GM23248 (cell line): ENCODE results near the gene C22orf39. TPM values are rescaled to one million over a fixed set of nuclear protein-coding genes. Genes with fewer than 3 reads are reported as not detected.

Experiments used
- DNase-seq: peaks from one replicate; pipeline ENCODE4 v3.0.0-alpha.2; 2015
- H2AFZ ChIP-seq: fragments of 200-600 bp; sonication (generic); 2 replicates; pipeline ENCODE4 v1.6.1; 2016; ENCODE audit warnings: antibody characterized with exemption
- H3F3A ChIP-seq: fragments of 200-600 bp; sonication (generic); 2 replicates; pipeline ENCODE4 v1.6.1; 2016; ENCODE audit warnings: mild to moderate bottlenecking, antibody characterized with exemption, mixed run types; ENCODE audit not compliant: insufficient read depth
- H3K27ac ChIP-seq: fragments of 200-600 bp; sonication (generic); 2 replicates; pipeline ENCODE4 v1.5.1; 2016; ENCODE audit warnings: mild to moderate bottlenecking
- H3K27me3 ChIP-seq: fragments of 200-600 bp; sonication (generic); replicated peaks from 2 replicates; pipeline ENCODE4 v1.6.1; 2016; ENCODE audit warnings: mild to moderate bottlenecking; ENCODE audit not compliant: insufficient read depth
- H3K36me3 ChIP-seq: fragments of 200-600 bp; sonication (generic); 2 replicates; pipeline ENCODE4 v1.6.1; 2016; ENCODE audit warnings: low read depth, mild to moderate bottlenecking
- H3K4me1 ChIP-seq: fragments of 200-600 bp; sonication (generic); 2 replicates; pipeline ENCODE4 v1.6.1; 2016; ENCODE audit warnings: mild to moderate bottlenecking; ENCODE audit not compliant: insufficient read depth
- H3K4me2 ChIP-seq: fragments of 200-600 bp; sonication (generic); one replicate; pipeline ENCODE4 v1.6.1; 2016; ENCODE audit warnings: mild to moderate bottlenecking; ENCODE audit not compliant: unreplicated experiment
- H3K4me3 ChIP-seq: fragments of 200-600 bp; sonication (generic); 2 replicates; pipeline ENCODE4 v1.5.1; 2016; ENCODE audit warnings: mild to moderate bottlenecking
- H3K79me2 ChIP-seq: fragments of 200-600 bp; sonication (generic); 2 replicates; pipeline ENCODE4 v1.6.1; 2016; ENCODE audit warnings: mild to moderate bottlenecking; ENCODE audit not compliant: insufficient read depth
- H3K9ac ChIP-seq: fragments of 200-600 bp; sonication (generic); 2 replicates; pipeline ENCODE4 v1.6.1; 2016; ENCODE audit warnings: mild to moderate bottlenecking
- H3K9me2 ChIP-seq: fragments of 200-600 bp; sonication (generic); 2 replicates; pipeline ENCODE4 v1.6.1; 2016; ENCODE audit warnings: mixed run types, mild to moderate bottlenecking, moderate library complexity; ENCODE audit not compliant: insufficient read depth
- H3K9me3 ChIP-seq: fragments of 200-600 bp; sonication (generic); one replicate; pipeline ENCODE4 v1.6.1; 2017; ENCODE audit warnings: low read depth
- H4K20me1 ChIP-seq: fragments of 200-600 bp; sonication (generic); 2 replicates; pipeline ENCODE4 v1.6.0; 2016; ENCODE audit not compliant: insufficient read depth
- EZH2 ChIP-seq: fragments of 200-600 bp; sonication (generic); IDR thresholded peaks from 2 replicates; pipeline ENCODE4 v1.6.1; 2018; ENCODE audit warnings: antibody characterized with exemption, mild to moderate bottlenecking; ENCODE audit not compliant: insufficient read depth, poor library complexity, severe bottlenecking
- EZH2phosphoT487 ChIP-seq: fragments of 200-600 bp; sonication (generic); IDR thresholded peaks from 2 replicates; pipeline ENCODE4 v1.6.1; 2018; ENCODE audit warnings: antibody characterized with exemption, moderate library complexity, mild to moderate bottlenecking, low read depth; ENCODE audit not compliant: insufficient read depth
- WGBS, 2 experiments: methylation state at CpG; one replicate each; pipeline ENCODE4 v1.1.6; 2015 to 2017; ENCODE audit warnings: low lambda C conversion rate in 2 of 2, low coverage in 1 of 2; ENCODE audit errors: missing lambda C conversion rate in 2 of 2; 5-methylcytosine and 5-hydroxymethylcytosine counted together
- in situ Hi-C: fragments of 300-500 bp; cut with MboI; formaldehyde crosslinking; loops from 2 replicates; pipeline ENCODE4 v1.15.0; 2020
- polyA plus RNA-seq: library from polyadenylated mRNA; unstranded; fragments of >200 nt; fragmentation: Nextera tagmentation; extraction: Ambion mirVana; gene quantifications from 2 replicates; pipeline ENCODE4 v1.2.1, GENCODE V29; 2016
- total RNA-seq: library from RNA; depleted of rRNA; stranded (reverse); fragments of >200 nt; shearing (Covaris generic); gene quantifications from 2 replicates; pipeline ENCODE4 v1.2.3, GENCODE V29; 2014

Gene C22orf39
- total and polyA plus RNA-seq, 2 experiments from 2014 or later: 15.0 to 22.8 TPM

DNA sequence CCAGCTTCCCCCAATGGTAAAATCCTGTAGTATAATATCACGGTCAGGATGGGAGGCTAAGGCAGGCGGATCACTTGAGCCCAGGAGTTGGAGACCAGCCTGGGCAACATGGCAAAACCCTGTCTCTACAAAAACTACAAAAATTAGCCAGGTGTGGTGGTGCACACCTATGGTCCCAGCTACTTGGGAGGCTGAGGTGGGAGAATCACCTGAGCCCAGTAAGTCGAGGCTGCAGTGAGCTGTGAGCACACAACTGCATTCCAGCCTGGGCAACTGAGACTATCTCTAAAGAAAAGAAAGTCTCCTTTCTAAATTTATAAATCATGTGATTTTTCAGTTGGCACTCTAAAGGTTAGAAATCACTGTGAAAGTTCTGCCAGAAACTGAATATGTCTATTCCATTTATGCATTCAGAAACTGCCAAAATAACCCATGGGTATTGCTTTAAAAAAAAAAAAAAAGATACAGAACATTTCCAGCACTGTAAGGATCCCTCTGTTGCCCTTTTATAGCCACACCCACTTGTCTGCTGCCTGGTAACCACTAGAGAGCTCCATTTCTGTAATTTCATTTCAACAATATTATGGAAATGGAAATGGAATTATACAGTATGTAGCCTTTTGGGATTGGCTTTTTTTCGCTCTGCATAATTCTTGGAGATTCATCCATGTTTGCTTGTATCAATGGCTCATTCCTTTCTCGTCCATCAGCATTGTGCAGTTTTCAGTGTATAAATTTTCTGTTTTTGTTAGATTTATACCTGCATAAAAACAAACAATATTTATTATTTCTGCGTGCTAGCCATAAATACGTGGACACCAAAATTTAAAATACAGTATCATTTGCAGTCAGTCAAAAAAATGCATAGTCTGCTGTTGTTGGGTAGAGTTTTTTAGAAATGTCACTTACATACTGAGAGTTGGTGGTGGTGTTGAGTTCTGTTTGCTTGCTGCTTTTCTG is 41.7 kb upstream of the C22orf39 start:
- Histone ChIP-seq H3K4me3 (no peak overlapping the region), H3K79me2 (no peaks in the 10 kb centered on the region), H3K4me1 (no peaks in the 10 kb centered on the region), H3K9me2 (no peaks in the 10 kb centered on the region), H3K9me3 (no peaks in the 10 kb centered on the region), H3K27ac (no peak overlapping the region), H3K4me2 (no peak overlapping the region), H2AFZ (no peak overlapping the region), H4K20me1 (no peaks in the 10 kb centered on the region), H3K27me3 (no peaks in the 10 kb centered on the region), H3K9ac (no peak overlapping the region), H3F3A (no peaks in the 10 kb centered on the region), H3K36me3 (no peaks in the 10 kb centered on the region)
- TF ChIP-seq EZH2phosphoT487: no peak
- in situ Hi-C loops: no loop called here
- WGBS, 2 experiments: 86 to 88% methylated on average over 7 of the region's 7 CpGs
- peak; percentile 58 for DNase-seq

DNA sequence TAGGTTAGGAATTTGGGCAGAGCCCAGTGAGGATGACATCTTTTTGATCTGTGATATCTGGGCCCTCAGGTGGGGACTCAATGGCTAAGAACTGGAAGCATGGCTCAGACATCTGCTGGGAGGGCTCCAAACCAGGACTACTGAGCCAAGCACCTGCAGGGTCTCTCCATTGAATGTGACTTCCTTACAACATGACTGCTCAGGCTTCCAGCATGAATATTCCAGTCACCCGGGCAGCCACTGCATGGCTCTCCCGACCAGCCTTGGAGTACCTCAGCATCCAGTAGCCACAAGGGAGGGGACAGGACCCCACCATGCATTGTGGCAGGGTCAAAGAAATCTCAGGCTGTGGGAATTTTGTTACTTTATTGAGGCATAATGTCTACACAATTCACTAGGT is 40.8 kb upstream of the C22orf39 start:
- DNase-seq: no peak
- no peak overlapping the region for H2AFZ ChIP-seq
- no peak overlapping the region for H3K27ac ChIP-seq
- no peak for TF ChIP-seq EZH2phosphoT487
- no peak for TF ChIP-seq EZH2
- H4K20me1 ChIP-seq: no peaks in the 10 kb centered on the region
- H3K36me3 ChIP-seq: no peaks in the 10 kb centered on the region
- 58 to 77% methylated on average over 2 of the region's 2 CpGs for WGBS, 2 experiments
- H3K79me2 ChIP-seq: no peaks in the 10 kb centered on the region
- no peak overlapping the region for H3K4me2 ChIP-seq
- no peak overlapping the region for H3K9ac ChIP-seq
- H3K4me1 ChIP-seq: peaks cover 5% of the 10 kb centered on the region
- in situ Hi-C loops: no loop called here
- H3K27me3 ChIP-seq: no peaks in the 10 kb centered on the region
- H3K9me2 ChIP-seq: no peaks in the 10 kb centered on the region
- no peak overlapping the region for H3K4me3 ChIP-seq
- peaks cover 6% of the 10 kb centered on the region; the same call in 1 of the 2 replicates for H3F3A ChIP-seq
- H3K9me3 ChIP-seq: no peaks in the 10 kb centered on the region

DNA sequence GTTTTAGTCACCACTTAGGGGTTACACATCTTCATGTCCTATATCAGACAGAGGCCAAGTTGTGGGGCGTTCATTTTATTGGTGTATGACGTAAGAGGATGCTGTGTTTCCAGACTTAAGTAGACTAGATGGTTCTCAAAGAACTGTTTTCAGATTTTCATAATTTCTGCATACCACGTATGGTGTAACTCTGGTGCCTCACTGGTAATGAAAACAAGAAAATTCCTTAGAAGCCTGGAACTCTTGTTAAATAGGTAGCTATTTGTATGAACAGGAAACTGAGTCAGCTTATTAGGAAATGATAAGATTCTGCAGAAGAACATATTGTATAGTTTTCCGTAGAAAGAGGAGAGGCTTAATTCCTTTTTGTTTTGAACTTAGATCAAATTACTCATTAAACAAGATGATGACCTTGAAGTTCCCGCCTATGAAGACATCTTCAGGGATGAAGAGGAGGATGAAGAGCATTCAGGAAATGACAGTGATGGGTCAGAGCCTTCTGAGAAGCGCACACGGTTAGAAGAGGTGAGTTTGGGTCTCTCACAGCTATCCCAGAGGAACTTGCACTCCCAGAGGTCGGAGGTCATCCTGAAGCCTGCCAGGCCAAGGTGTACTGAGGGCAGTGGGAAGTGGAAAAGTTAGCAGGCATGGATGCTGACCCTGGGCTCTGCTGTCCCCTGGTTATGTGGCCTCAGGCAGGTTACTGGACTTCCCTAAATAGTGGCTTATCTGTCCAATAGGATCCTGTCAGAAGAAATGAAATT is 36.2 kb upstream of the C22orf39 start:
- Histone ChIP-seq H3K36me3 (no peaks in the 10 kb centered on the region), H3K4me1 (peaks cover 10% of the 10 kb centered on the region), H4K20me1 (no peaks in the 10 kb centered on the region), H3F3A (peaks cover 8% of the 10 kb centered on the region; the same call in 1 of the 2 replicates), H3K4me2 (peak overlapping the region; percentile 8), H3K9ac (no peak overlapping the region), H3K27ac (peak overlapping the region; percentile 53), H2AFZ (no peak overlapping the region), H3K79me2 (peaks cover 14% of the 10 kb centered on the region), H3K9me3 (no peaks in the 10 kb centered on the region), H3K9me2 (no peaks in the 10 kb centered on the region), H3K4me3 (no peak overlapping the region), H3K27me3 (no peaks in the 10 kb centered on the region)
- DNase-seq: peak; percentile 75
- 61 to 63% methylated on average over 8 of the region's 8 CpGs for WGBS, 2 experiments
- in situ Hi-C loops: no loop called here
- no peak for TF ChIP-seq EZH2phosphoT487
- TF ChIP-seq EZH2: no peak

DNA sequence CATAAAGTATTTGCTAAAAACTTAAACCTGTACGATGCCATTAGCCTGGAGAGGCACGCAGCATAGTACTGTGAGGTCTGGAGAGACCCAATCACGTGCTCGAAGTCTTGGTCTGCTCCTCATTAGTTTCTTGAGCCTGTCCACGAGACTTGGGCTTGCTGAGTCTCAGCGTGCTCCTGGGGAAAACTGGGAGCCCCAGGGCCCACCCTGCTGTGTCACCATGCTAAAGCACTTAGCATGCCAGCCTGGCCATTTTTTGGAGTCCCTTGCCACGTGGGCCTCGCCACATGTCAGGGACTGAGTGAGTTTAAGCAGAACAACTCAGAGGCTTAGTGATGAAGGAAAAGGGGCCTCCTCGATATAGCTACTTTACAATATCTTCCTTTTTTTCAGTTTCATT is 34.8 kb upstream of the C22orf39 start:
- H3K27me3 ChIP-seq: no peaks in the 10 kb centered on the region
- H3K9ac ChIP-seq: no peak overlapping the region
- H3K4me3 ChIP-seq: no peak overlapping the region
- H3F3A ChIP-seq: peaks cover 16% of the 10 kb centered on the region; the same call in 1 of the 2 replicates
- H3K4me1 ChIP-seq: peaks cover 18% of the 10 kb centered on the region
- H4K20me1 ChIP-seq: peaks cover 4% of the 10 kb centered on the region; the same call in 1 of the 2 replicates
- no peaks in the 10 kb centered on the region for H3K36me3 ChIP-seq
- H3K9me2 ChIP-seq: no peaks in the 10 kb centered on the region
- no peak overlapping the region for H3K27ac ChIP-seq
- peaks cover 27% of the 10 kb centered on the region for H3K79me2 ChIP-seq
- no peaks in the 10 kb centered on the region for H3K9me3 ChIP-seq
- no peak for TF ChIP-seq EZH2
- TF ChIP-seq EZH2phosphoT487: no peak
- H3K4me2 ChIP-seq: no peak overlapping the region
- 84 to 86% methylated on average over 9 of the region's 9 CpGs for WGBS, 2 experiments
- in situ Hi-C loops: no loop called here
- no peak overlapping the region for H2AFZ ChIP-seq
- no peak for DNase-seq
